Amygdala (tissue), 56 donors: Measurements from ENCODE around the gene PDE11A.

Source experiments
- DNase-seq, 56 donors: peaks; one replicate each; lab custom pipeline; 2025; lab: John Stamatoyannopoulos, UW

Gene PDE11A

DNA sequence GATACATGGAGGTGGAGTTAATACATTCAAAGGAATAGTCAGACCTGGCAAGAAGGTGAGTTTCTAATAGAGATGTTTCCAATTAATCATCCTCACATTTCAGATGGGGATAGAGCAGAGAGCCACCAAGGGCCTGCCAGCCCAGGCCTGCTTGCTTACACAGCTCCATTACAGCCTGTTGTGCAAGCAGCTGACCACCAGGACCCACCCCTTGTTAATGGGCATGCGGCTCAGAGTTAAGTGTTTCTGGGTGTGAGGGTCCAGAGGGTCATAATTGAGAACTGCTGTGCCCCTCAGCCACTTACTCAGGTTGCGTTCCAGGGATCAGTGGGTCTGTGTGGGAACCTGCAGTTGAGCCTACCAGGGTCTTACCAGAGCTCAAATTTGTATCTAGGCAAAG, 480.2 kb downstream of the PDE11A start:
- DNase-seq, result no peak

- no peak for DNase-seq
Measured at GRCh38 chr2:177589186-177589585, 483.4 kb downstream of the PDE11A start.

- no peak for DNase-seq
Measured at GRCh38 chr2:177588671-177589070, 483.9 kb downstream of the PDE11A start.

DNA sequence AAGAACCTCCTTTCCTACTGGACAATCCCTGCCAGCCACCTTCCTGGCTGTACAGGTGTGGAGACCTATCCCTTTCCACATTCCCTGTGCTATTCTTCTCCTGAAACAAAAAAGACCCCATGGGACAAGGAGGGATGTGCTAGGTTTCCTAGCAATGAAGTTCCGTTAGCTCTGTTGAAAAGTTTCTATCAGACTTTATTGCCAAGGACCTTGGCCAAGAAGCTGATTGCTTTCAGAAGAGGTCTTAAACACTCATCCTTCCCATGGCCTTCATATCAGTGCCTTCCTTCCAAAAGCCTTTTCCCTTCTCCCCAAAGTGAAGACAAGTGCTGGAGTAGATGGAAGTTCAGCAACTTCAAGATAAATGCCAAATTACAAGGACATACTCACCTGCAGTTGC, 485.2 kb downstream of the PDE11A start:
- no peak for DNase-seq

- DNase-seq, result no peak
Measured at GRCh38 chr2:177586154-177586553, 486.4 kb downstream of the PDE11A start.

DNA sequence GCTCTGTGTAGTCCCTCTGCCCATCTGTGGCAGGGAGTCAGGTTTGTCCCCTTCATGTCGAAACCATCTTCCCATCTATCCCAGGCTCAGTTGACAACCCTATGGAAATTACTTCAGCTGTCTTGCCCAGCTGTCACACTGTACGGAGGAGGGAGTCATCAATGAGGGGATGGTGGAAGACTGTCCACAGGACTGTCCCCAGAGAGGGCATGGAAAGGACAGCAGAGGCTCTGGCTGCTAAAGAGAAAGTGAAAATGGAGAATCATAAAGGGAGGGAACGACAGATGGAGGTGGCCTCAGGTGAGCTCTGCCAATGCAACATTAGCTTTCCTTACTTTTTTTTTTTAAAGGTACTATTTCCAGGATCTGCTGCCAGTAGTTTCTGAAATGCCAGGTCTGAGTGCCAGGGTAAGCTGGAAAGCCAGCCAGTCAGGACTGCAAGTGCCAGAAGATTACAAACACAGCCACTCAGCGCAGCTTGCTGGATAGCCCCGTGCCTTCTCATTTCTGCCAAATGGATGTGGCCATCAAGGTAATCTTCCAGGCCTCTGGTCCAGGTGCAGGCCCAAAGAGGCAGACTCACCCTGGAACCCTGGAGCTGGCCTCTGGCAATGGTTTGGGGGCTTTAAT, 487.2 kb downstream of the PDE11A start:
- DNase-seq, result peak in 2 of 56 donors; percentile 8 to 14

DNA sequence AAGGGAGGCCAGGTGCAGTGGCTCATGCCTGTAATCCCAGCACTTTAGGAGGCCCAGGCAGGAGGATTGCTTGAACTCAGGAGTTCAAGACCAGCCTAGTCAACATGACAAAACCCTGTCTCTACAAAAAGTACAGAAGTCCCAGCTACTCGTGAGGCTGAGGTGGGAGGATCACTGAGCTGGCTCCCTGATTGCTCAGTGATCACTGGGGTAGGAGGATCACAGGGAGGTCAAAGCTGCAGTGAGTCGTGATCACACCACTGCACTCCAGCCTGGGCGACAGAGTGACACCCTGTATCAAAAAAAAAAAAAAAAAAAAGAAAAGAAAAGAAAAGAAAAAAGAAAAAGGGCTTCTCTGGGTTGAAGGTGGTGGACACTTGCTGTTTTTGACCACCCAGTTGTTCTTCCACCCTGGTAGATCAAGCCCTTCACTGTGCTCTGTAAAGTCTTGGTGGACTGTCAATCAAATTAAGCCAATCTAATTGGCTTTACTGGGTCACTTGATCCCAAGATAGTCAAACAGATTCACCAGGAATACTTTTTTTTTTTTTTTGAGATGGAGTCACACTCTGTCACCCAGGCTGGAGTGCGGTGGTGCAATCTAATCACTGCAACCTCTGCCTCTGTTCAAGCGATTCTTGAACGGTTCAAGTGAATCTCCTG, 488.4 kb downstream of the PDE11A start:
- DNase-seq, result no peak

DNA sequence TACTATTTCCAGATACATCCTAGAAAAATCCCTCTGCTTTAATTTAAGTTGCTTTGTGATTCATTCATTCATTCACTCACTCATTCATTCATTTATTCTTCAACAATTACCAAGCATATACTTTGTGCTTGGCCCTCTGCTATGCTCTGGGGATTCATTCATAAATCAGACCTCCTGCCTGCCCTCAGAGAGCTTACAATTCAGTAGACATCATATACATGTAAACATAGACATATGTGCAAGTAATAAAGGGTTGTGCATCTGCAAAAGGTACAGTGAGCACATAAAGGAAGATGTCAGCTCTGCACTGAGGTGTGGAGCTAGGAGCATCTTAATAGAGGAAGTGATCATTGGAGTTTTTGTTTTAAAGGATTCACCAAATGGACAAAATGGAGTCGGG, 490.6 kb downstream of the PDE11A start:
- no peak for DNase-seq

- DNase-seq, result no peak
Measured at GRCh38 chr2:177579486-177580036, 493.0 kb downstream of the PDE11A start.

- DNase-seq, result no peak
Measured at GRCh38 chr2:177578454-177578853, 494.1 kb downstream of the PDE11A start.

DNA sequence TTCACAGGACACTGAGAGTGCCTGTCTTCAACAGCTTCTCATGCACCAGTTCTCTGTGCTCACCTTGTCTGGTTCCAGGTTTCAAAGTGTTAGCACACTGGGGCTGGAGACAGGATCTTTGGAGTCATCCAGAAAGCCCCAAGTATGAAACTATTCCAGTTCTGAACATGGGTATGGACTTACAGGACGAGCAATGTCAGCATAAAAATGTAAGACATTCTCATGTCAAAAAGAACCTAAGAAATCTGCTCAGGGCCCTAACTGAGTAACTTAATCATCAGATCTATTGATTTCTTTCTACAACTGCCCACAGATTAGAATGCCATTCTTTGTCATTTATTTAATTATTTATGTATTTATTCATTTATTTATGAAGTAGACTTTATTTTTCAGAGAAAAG, 495.5 kb downstream of the PDE11A start:
- DNase-seq, result no peak

DNA sequence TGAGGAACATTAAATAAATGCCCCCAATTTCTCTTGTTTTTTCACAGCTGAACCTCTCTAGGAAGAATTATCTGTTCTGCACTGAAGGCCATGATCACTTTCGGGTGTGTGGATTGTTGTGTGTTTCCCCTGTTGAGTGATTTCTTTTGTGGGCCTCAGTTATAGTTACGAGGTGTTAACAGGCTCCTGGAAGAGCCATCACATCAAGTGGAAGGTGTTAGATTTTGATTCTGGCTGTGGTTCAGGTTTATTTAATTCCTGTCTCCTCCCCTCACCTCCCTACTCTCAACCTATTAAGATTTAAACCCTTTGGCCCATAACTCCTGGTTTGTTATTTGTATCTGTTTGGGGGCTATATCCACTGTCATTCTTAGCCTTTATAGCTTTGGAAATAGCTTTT, 497.2 kb downstream of the PDE11A start:
- no peak for DNase-seq

DNA sequence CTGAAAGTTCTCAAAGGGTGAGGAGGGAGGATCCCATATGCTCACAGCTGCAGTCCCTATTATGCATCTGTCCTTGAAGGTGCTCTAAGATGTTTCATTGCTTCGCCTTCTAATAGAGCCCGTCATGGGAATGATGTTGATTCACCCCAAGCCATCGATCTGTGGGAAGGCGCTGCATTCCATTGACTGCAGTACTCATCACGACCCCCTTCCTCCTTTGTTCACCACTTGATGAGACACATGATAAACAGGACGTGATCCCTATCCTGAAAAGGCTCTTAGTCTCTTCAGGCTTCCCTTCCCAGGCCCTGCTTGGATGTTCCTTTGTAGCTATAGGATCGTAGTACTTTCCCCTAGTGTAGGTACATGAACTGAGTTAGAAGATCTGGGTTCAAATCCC, 498.2 kb downstream of the PDE11A start:
- no peak for DNase-seq
